GM10266 (cell line): ENCODE results near the gene TOR3A.

Experiments used
- DNase-seq: peaks from one replicate; pipeline ENCODE4 v3.0.0; 2012; ENCODE audit errors: extremely low spot score
- TF ChIP-seq, protein P1 (sequence below): IDR thresholded peaks from 2 replicates; pipeline ENCODE4 v1.5.1; 2012; ENCODE audit warnings: mild to moderate bottlenecking, low read depth; ENCODE audit not compliant: control insufficient read depth, insufficient read depth; ENCODE audit errors: missing control alignments

Gene TOR3A

DNA sequence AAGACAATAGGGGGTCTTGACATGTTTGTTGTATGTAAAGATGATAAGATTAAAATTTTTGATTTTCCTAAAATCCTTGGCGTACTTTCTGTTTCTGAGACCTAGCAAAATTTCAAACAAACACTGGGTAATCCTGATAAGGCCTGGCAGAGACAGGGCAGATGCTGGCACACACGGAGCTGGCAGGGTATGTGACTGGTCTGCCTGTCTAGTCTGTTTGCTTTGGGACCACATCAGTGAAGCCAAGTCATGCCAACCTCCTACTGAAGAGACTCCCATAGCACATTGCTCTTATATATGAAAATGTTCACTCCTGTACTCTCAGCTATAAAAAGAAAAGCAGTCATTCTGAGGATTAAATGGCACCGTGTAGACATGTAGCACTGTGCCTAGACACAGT, 14.1 kb downstream of the TOR3A start:
- TF ChIP-seq, protein P1, sequence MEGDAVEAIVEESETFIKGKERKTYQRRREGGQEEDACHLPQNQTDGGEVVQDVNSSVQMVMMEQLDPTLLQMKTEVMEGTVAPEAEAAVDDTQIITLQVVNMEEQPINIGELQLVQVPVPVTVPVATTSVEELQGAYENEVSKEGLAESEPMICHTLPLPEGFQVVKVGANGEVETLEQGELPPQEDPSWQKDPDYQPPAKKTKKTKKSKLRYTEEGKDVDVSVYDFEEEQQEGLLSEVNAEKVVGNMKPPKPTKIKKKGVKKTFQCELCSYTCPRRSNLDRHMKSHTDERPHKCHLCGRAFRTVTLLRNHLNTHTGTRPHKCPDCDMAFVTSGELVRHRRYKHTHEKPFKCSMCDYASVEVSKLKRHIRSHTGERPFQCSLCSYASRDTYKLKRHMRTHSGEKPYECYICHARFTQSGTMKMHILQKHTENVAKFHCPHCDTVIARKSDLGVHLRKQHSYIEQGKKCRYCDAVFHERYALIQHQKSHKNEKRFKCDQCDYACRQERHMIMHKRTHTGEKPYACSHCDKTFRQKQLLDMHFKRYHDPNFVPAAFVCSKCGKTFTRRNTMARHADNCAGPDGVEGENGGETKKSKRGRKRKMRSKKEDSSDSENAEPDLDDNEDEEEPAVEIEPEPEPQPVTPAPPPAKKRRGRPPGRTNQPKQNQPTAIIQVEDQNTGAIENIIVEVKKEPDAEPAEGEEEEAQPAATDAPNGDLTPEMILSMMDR = no peak

DNA sequence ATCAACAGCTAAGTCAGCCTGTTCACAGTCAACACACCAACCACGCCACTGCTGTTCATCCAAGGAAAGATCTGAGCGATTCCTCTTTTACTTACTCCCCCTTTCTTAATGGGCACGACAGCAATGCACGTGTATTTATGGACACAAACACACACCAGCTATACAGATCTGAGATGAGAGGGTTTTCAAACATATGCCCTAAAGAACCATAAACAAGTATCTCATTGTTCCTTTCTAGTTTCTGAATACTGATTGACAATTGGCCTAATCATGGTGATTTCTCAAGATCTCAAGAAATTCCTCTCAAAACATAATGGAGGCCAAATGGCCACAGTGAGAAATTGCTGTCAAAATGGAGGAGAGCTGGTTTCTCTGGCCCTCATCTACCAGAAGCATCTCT, 18.0 kb downstream of the TOR3A start:
- no peak for DNase-seq
- TF ChIP-seq, protein P1 = no peak

More for the DNA sequence above, 14.1 kb downstream of the TOR3A start:
- no peak for DNase-seq

DNA sequence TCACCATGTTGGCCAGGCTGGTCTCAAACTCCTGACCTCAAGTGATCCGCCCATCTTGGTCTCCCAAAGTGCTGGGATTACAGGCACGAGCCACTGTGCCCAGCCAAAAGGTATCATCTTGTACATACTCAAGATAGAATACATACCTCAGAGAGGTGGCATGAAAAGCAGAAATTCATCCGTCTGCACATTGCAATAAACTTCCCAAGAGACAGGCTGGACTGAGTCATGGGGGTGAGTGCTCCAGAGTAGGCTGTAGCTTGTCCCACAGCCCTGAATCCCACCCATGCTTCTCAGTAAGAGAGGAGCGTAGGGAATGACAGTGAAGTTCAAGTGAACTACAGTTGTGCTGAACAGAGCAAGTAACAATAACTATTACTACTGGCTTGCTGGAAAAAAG, 19.7 kb downstream of the TOR3A start:
- TF ChIP-seq, protein P1 = no peak
- no peak for DNase-seq

DNA sequence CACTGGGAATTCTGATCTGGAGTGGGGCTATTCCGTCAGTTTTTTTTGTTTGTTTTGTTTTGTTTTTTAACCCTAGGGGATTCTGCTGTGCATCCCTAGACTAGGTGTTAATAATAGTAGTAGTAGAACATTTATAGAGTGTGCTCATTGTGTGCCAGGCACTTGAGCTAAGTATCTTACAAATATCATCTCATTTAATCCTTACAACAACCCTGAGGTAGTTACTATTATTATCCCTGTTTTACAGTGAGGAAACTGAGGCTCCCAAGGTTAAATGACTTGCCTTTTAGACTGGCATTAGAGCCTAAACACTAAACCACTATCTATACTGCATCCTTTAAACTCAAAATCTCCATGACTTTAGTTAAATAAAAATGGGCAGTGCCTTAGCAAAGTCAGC, 22.1 kb downstream of the TOR3A start:
- DNase-seq = no peak
- TF ChIP-seq, protein P1 = no peak

DNA sequence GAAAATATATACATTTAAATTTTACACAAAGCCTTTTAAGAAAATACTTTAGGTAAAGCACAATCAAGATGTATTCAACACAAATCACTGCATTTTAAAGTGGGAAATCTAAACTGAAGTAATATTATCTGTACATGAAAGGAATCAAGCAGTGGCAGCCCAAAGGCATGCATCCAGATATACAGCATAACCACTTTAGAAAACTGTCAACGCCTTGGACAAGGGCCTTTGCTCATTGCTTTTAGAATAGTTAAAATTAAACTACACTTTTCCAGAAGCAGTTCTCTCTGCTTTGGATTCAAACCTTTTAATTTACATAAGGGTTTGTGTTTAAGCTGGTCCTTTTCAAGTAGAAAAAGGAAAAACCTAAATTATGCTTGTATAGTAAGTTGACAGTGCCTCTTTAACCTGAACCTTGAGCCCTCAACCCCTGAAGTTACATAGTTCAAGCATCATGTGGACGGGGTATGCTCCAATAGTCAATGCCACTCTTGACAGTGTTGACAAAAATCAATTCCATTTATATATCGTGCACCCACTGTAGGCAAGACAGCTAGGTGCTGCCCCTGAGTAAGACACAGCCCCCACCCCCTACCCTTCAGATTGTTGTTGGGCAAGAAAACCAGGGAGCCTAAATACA, 22.9 kb downstream of the TOR3A start:
- TF ChIP-seq, protein P1 = no peak
- no peak for DNase-seq

DNA sequence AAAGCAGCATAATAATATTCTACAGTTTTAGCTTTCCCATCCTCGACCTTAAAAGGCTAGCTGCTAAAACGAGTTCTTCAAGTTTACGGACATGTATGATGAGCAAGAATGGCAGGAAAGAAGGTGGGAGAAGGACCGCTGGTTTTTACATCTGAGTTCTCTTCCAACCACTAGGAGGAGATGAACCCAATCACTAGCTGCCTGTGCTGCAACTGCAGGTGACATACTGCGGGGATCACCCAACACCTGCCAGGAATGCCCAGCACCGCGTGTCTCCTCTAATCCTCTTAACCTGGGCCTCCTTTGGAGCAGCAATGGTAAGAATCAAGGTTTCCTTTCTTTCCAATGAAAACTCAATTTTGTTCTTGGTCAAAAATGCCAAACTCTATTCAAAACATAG, 23.5 kb downstream of the TOR3A start:
- no peak for DNase-seq
- TF ChIP-seq, protein P1 = peak; percentile 5

DNA sequence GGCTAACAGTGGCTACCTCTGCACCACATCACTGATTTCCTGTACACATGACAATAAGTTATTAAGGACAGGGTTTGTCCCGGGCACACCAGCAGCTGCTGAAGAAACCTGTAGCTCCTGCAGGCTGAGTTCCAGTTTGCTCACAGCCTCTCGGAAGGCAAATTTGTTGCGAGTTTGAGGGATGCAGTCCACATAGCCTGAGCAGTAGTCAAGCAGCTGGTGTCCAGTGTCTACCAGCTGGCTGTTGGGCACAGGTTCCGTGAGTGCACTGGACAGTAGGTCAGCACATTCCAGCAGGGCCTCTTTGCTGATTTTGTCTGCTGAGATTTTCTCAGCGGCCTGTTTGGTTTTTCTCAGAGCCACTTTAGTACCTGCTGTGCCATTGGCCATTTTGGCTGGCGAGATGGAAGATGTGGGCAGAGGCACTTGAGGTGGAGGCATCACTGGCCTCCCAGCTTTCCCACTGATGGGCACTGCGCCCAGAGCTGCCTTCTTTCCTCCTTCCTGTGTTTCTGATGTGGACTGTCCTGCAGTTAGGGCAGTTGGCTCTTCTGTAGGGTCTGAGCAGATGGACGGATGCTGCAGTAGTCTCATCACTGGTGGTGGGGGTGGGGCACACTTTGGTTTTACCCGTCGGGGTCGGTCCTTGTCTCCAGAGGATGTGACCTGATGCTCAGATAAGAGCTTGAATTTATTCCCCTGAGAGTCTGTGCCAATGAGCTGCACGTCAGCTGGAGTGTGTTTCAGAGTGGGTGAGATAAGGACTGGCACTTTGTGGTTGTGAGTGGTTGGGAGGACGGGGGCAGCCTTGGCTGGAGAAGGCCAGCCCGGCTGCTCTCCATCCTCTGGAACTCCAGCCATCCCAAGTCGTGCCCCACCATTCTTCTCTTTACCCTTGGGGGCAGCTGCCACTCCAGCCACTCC, 26.1 kb downstream of the TOR3A start:
- DNase-seq = no peak
- TF ChIP-seq, protein P1 = no peak
